ELR (cell line): ENCODE measurements around the gene SEMA4C.
A peak's percentile ranks its signal among the peaks of the same experiment; 100 is the strongest.

Source experiments
- DNase-seq: peaks from one replicate; pipeline ENCODE4 v3.0.0-alpha.2; 2015; ENCODE audit warnings: low read depth

The SEMA4C gene

DNA sequence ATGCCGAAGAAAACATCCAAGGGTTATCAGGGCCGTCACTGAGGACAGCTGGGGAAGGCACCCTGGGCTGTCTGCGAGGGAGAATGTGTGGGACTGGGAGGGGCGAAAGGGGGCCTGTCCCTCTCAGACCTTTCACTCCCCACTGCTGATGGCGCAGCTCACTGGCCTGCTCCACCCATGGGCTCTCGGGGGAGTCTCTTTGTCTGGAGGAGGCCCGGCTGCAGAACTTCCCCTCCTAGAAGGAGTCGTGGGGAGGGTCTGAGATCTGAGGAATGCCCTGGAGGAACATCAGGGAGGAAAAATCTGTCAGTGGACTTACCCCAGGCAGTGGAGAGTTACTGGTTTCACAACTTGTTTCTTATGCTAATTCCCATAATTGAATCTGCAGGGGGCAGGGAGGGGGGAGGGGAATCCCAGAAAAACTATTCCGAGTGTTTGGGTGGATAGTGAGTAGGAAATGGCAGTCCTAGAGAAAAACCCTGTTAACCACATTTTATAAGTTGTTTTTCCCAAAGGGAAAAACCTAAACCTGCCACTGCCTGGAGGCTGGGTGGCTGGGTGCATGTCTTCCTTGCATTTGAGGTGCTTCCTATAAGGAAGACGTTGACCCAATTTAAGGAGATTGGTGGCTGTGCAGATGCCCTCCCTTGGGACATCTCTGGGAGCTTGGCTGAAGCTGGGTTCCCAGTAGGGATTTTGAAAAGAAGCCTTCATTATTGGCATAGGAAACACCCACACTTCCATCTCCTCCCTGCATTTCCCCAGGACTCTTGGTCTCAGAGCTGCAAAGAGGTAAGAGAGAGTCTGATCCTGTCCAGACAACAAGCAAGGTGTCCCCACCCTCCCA, 11.7 kb upstream of the SEMA4C start:
- no peak for DNase-seq

DNA sequence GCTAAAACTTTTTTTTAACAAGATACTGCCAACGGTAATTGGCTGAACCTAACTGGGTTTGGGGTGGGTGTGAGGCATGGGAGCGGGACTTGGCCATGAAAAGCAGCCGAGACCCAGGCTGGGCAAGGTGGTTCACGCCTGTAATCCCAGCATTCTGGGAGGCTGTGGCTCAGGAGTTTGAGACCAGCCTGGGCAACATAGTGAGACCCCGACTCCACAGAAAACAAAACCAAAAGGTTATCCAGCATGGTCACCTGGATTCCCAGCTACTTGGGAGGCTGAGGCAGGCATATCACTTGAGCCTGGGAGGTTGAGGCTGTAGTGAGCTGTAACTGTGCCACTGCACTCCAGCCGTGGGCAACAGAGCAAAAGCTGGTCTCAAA, 11.0 kb upstream of the SEMA4C start:
- DNase-seq = no peak

GRCh38 chr2:96879545-96880040, 9.7 kb upstream of the SEMA4C start:
- no peak for DNase-seq

DNA sequence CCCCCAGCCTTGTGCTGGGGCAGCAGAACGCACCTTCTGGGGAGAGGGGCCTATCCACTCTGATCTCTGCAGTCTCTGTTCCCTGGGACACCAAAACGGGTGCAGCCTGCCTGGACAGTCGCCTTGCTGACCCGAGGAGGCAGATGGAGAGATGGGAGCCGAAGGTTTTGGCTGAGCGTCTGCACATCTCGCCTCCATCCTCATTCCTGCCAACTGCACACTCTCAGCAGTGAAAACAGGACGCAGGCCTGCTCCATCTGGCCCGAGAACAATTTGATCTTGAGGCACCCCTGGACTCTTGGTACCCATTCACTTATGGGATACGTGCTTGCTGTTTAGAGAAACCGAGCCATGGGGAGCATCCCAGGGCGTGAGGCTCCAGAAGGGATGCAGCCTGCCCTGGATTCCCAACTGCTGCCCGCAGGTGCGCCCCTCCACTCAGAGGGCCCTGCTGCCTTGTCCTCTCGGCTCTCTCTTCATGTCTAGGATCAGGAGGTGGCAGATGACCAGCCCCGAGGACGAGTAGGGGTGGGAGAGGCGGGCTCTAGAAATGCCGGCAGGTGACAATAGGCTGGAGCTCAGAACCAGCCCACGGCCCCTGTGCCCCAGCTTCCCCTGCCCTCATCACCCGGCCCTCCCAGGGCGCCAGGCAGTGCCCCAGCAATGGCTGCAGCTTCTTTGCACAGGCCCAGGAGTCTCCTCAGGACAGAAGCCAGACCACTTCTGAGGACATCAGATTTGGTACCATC, 9.1 kb upstream of the SEMA4C start:
- no peak for DNase-seq

- DNase-seq = no peak
Measured at GRCh38 chr2:96878171-96878570, 8.3 kb upstream of the SEMA4C start.

DNA sequence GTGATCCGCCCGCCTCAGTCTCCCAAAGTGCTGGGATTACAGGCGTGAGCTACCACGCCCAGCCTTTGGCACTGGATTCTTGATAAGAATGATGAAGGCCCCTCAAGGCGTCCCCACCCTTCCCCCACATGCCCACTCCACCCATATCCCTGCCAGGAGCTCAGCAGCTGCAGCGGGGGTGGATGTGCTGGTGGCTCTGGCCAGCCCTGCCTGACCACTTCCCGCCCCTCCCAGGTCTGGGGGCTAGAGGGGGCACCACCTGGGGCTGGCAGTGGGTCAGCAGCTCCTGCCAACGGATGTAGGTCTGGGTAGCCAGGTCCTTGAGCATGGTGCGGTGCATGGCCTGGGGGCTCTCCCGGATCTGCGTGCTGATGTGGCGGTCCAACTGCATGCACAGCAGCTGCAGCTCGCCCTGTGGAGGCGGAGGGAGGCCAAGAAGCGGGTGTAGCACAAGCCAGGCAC, 7.8 kb upstream of the SEMA4C start:
- no peak for DNase-seq

- no peak for DNase-seq
Measured at GRCh38 chr2:96877042-96877451, 7.2 kb upstream of the SEMA4C start.

GRCh38 chr2:96876269-96877041, 6.6 kb upstream of the SEMA4C start:
- peak; percentile 65 for DNase-seq

GRCh38 chr2:96875498-96876268, 5.8 kb upstream of the SEMA4C start:
- no peak for DNase-seq

GRCh38 chr2:96874198-96874831, 4.4 kb upstream of the SEMA4C start:
- no peak for DNase-seq

GRCh38 chr2:96873651-96874096, 3.8 kb upstream of the SEMA4C start:
- no peak for DNase-seq

- DNase-seq = peak; percentile 37
Measured at GRCh38 chr2:96872591-96873349, 2.9 kb upstream of the SEMA4C start.

DNA sequence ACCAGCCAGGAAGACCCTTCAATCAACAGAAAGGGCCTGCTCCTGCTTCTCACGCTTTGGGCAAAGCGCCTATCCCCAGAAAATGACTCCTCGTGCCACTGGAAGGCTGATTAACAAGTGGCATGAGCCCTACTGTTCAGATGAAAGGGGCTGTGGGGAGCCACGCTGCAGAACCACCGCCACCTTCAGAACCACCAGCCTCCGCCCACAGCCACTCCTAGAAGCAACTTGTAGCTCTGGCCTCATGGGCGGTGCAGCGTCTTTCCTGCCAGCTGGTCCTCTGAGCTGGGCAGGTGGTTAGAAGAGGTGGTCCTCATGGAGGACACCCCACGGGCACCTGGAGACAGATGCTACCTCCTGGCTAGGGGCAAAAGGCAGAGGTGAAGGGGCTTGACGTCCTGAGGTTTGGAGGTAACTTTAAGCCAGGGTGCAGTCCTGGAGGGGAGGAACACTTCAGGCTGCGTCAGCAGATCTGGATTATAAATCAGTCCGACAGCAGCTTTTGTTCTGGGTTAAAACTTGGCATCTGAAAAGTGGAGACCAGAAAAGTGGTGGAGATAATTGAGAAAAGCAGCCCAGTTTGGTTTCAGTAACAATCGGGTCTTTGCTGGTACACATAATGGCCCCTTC, 861 bp upstream of the SEMA4C start:
- DNase-seq = no peak

- peak; percentile 56 for DNase-seq
Measured at GRCh38 chr2:96869281-96869821, 529 bp downstream of the SEMA4C start.

DNA sequence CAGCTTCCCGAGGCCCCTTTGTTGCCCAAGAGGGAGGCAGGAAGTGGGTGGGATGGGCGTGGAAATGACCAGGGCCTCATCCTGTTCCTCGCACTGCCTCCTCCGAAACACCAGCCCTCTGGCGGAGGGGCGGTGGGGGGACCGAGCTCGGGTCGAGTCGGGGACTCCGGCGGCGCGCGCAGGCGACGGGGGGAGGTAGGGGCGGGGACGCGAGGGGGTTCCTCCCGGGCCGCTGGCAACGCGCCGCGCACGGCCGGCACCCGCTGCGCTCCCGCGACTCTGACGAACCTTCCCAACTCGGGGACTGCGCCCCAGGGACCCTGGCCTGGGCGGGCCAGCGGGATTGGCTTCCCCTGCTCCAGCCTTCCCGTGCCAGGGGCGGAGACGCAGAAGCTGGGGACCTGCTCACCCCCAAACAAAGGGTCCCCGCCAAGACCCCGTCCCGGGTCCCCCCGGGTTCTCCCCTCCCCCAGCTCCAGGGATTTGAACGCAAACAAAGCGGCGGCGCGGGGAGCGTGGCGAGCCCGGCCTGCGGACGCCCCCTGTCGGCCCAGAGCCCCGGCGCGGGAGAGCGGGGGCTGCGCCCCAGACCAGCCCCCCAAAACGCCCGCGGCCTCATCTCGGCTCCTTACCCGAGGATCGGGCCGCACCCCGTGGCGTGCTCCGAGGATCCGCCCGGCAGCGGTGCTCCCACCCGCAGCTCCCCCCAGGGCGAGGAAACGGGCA, 1.2 kb downstream of the SEMA4C start:
- peak; percentile 92 for DNase-seq

- peak; percentile 32 for DNase-seq
Measured at GRCh38 chr2:96867756-96868554, 1.9 kb downstream of the SEMA4C start.

- DNase-seq = no peak
Measured at GRCh38 chr2:96866986-96867755, 2.7 kb downstream of the SEMA4C start.
